HG03045 (cell line): ENCODE results near the gene TIMM8B.
"Not testable (repeated sequence)": the region's sequence is repeated elsewhere in the genome, so short reads cannot be mapped to it uniquely, and the experiment has no call there.

Source experiments
- ATAC-seq: cut with Tn5 transposase; IDR thresholded peaks from one replicate; pipeline ENCODE4 v1.9.1; 2021; ENCODE audit warnings: mild to moderate bottlenecking, moderate library complexity; ENCODE audit not compliant: unreplicated experiment

TIMM8B gene

GRCh38 chr11:112085822-112086421 lies 634 bp downstream of the TIMM8B start:
- ATAC-seq: peak; percentile 33

GRCh38 chr11:112082729-112083128 lies 3.8 kb downstream of the TIMM8B start:
- ATAC-seq: no peak

- ATAC-seq: peak; percentile 88
These were observed 12.4 kb downstream of the TIMM8B start, which contains the start of the genes NKAPD1 and PIH1D2 for GRCh38 chr11:112073941-112074811. TSS of gene NKAPD1 (plus strand) at chr11:112074299. CDS start at chr11:112075575, 1,276 bp downstream. TSS of gene PIH1D2 (minus strand) at chr11:112074017. CDS start at chr11:112073174, 843 bp downstream.

DNA sequence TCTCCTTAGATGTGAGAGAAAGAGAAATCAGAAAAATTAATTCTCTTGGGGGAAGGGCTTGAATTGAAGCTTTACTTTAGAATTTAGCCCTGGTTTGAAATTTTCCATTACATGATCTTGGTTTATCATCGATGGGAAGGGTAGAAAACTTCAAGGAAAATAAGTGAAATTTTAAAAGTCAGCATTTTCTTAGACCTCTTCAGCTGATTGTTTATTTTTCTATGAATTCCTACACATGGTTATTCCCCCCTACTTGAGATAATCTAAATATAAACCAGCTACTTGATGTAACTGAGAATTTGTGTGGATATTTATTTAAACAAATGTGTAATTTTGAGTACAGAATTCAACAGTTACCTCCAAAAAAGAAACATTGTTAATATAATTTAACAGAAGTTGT lies 23.6 kb downstream of the TIMM8B start:
- ATAC-seq: no peak

DNA sequence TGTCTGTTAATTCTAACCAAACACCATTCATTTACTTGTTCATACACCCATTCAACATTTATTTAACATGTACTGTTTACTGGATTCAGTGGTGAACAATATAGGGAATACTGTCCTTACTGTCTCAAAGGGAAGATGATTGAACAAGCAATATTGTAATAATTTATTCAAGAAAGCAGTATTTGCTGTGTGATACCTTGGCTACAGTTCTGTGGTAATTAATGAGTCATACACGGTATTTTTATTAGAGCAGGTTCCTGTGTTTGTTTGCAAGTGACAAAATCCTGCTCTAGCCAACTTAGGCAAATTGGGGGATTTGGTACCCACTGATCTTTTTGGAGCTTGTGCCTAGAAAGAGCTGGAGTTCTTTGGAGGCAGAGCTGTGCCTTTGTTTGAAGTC lies 28.5 kb downstream of the TIMM8B start:
- no peak for ATAC-seq

DNA sequence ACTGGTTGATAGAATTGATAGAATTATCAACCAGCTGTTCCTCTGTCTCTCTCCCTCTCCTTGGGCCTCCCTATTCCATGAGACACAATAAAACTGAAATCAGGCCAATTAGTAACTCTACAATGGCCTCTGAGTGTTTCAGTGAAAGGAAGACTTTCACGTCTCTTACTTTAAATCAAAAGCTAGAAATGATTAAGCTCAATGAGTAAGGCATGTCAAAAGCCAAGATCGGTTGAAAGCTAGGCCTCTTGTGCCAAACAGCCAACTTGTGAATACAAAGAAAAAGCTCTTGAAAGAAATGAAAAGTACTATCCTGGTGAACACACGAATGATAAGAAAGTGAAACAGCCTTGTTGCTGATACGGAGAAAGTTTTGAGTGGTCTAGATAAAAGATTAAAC lies 29.4 kb downstream of the TIMM8B start:
- ATAC-seq: no peak

DNA sequence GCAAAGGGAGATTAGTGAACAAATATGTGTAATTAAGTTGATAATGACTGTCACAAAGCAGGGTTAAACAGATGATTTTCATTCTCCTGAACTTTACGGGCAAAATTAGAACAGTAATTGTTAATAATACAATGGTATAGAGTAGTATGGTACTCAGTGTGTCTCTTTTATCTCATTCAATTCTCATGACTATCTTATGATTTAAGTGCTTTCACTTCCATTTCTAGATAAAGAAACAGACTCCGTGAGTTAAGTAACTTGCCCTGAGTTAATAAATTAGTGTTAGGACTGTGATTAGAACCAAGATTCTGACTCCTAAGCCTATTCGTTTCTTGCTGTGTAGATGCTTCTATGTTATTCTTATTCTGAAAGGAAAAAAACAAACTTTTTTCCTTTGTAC lies 34.8 kb downstream of the TIMM8B start:
- ATAC-seq: no peak

- ATAC-seq: peak; percentile 82
These were observed 35.8 kb downstream of the TIMM8B start for GRCh38 chr11:112050721-112051120.

- ATAC-seq: no peak
These were observed 36.8 kb downstream of the TIMM8B start for GRCh38 chr11:112049777-112050176.

GRCh38 chr11:112048256-112048655 lies 38.3 kb downstream of the TIMM8B start:
- ATAC-seq: not testable (repeated sequence)

DNA sequence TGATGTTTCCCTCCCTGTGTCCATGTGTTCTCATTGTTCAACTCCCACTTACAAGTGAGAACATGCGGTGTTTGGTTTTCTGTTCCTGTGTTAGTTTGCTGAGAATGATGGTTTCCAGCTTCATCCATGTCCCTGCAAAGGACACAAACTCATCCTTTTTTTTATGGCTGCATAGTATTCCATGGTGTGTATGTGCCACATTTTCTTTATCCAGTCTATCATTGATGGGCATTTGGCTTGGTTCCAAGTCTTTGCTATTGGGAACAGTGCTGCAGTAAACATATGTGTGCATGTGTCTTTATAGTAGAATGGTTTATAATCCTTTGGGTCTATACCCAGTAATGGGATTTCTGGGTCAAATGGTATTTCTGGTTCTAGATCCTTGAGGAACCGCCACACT lies 39.9 kb downstream of the TIMM8B start:
- not testable (repeated sequence) for ATAC-seq

- no peak for ATAC-seq
These were observed 41.6 kb downstream of the TIMM8B start for GRCh38 chr11:112044961-112045360.

- ATAC-seq: no peak
These were observed 43.6 kb downstream of the TIMM8B start for GRCh38 chr11:112042961-112043304.

GRCh38 chr11:112042161-112042960 lies 44.2 kb downstream of the TIMM8B start:
- ATAC-seq: no peak

DNA sequence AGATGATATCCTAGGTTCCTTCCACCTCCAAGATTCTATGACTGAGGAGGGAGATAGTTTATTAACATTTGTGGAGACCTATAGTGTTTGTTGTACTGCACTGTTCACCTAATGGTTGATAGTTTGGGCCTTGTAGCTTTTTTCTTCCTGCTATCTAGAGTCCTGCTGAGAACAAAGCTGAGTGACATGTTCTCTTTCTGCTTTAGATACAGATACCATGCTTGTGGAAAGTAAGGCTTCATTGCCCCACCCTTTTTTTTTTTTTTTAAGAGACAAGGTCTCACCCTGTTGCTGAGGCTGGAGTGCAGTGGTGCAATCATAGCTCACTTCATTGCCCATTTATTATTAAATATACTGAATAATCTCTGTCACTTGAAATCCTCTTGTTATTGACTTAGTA lies 49.0 kb downstream of the TIMM8B start:
- no peak for ATAC-seq
